NB4 (cell line): ENCODE data around the gene ZFHX3.

Source experiments
- CTCF ChIP-seq: IDR thresholded peaks from one replicate; pipeline ENCODE4 v1.5.1; 2012; ENCODE audit warnings: low read depth, low read length
- MAX ChIP-seq: IDR thresholded peaks from 2 replicates; pipeline ENCODE4 v1.6.1; 2011; ENCODE audit warnings: low read depth, low read length
- POLR2A ChIP-seq: IDR thresholded peaks from 2 replicates; pipeline ENCODE4 v1.6.1; 2011; ENCODE audit warnings: mild to moderate bottlenecking; ENCODE audit not compliant: insufficient read length; ENCODE audit errors: extremely low read depth

GRCh38 chr16:72951916-72952315 is 96.0 kb downstream of the ZFHX3 start:
- no peak for TF ChIP-seq MAX
- TF ChIP-seq CTCF = no peak
- TF ChIP-seq POLR2A = no peak
